OCI-LY3 (cell line): Measurements from ENCODE around the gene SLFN12.

Experiments used
- H2AFZ ChIP-seq: fragments of 200-600, 300-600 bp; shearing (Covaris generic); 2 replicates; pipeline ENCODE4 v1.6.0; 2014; ENCODE audit warnings: antibody characterized with exemption, low read depth, low read length
- H3K27ac ChIP-seq: fragments of 200-600, 300-600 bp; sonication (generic); 2 replicates; pipeline ENCODE4 v1.5.1; 2014; ENCODE audit warnings: mild to moderate bottlenecking, low read length, moderate library complexity, mixed read lengths
- H3K27me3 ChIP-seq: fragments of 200-600, 300-600 bp; sonication (generic); 2 replicates; pipeline ENCODE4 v1.6.1; 2014; ENCODE audit warnings: low read depth, low read length, mixed read lengths
- H3K36me3 ChIP-seq: fragments of 200-600, 300-600 bp; sonication (generic); replicated peaks from 2 replicates; pipeline ENCODE3; 2014; ENCODE audit warnings: low read depth, low read length, mixed read lengths
- H3K4me1 ChIP-seq: fragments of 300-600, 200-600 bp; sonication (generic); 2 replicates; pipeline ENCODE4 v1.6.1; 2014; ENCODE audit warnings: low read length, mixed read lengths
- H3K4me2 ChIP-seq: fragments of 200-600, 300-600 bp; sonication (generic); 2 replicates; pipeline ENCODE4 v1.6.1; 2014; ENCODE audit warnings: low read length, mixed read lengths
- H3K4me3 ChIP-seq: fragments of 300-600, 200-600 bp; sonication (generic); 2 replicates; pipeline ENCODE4 v1.5.1; 2014; ENCODE audit warnings: antibody characterized with exemption, mild to moderate bottlenecking, low read length, moderate library complexity
- H3K79me2 ChIP-seq: fragments of 300-600, 200-600 bp; shearing (Covaris generic); 2 replicates; pipeline ENCODE4 v1.6.1; 2014; ENCODE audit warnings: mild to moderate bottlenecking, low read length, mixed read lengths
- H3K9ac ChIP-seq: fragments of 300-600, 200-600 bp; shearing (Covaris generic); 2 replicates; pipeline ENCODE4 v1.6.0; 2014; ENCODE audit warnings: mild to moderate bottlenecking, low read length, moderate library complexity
- H3K9me3 ChIP-seq: fragments of 200-600, 300-600 bp; shearing (Covaris generic); 2 replicates; pipeline ENCODE4 v1.6.1; 2014; ENCODE audit warnings: low read length, mixed read lengths; ENCODE audit not compliant: insufficient read depth
- H4K20me1 ChIP-seq: fragments of 200-600, 300-600 bp; sonication (generic); 2 replicates; pipeline ENCODE4 v1.6.1; 2016; ENCODE audit warnings: low read length, mixed read lengths; ENCODE audit not compliant: insufficient read depth
- EZH2phosphoT487 ChIP-seq: fragments of 200-600 bp; shearing (Covaris generic); IDR thresholded peaks from 2 replicates; pipeline ENCODE4 v1.6.1; 2018; ENCODE audit warnings: antibody characterized with exemption, mixed run types, low read depth
- TF ChIP-seq, protein P1 (sequence below): fragments of 200-600, 300-600 bp; sonication (generic); IDR thresholded peaks from 2 replicates; pipeline ENCODE4 v1.5.1; 2014; ENCODE audit warnings: antibody characterized with exemption, low read length, low read depth

SLFN12 gene

DNA sequence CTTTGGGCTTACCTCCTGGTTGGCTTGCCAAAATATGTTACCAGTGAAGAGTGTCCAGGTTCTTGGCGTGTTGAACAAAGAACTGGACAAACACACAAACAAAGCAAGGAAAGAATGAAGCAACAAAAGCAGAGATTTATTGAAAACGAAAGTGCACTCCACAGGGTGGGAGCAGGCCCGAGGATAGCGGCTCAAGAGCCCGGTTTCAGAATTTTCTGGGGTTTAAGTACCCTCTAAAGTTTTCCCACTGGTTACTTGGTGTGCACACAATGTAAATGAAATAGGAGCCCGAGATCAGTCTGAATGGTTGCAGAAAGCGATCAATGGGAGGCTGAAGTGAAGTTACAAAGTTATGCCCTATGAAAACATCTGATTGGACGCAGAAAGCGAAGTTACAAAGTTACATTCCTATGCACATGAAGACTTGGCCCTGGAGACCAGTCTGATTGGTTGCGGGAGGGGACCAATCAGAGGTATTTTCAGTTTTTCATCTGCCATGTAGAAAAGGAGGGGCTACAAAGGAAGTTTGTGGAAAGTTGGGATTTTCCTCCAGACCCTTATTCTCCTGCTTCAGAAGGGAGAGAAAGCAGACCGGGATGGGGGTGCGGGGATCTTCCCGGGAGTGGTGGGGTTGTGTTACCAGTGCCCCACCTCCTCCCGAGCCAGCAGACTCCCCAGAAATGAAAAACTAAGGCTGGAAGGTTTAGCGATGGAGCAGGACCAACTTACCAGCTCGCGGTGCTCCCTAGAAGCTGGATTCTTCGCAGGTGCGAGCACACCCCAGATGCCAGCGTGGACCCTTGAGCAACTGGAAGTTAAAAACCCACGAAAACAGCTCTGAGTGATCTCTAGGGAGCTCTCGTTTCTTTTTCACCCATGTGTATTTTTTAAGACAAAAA lies at the start of gene SLFN12:
Gene SLFN12, minus strand, starts transcription at position 325 of the 899 bp plus-strand sequence. CDS start 9,472 bp downstream, outside the sequence.
- no peaks in the 10 kb centered on the region for H3K9me3 ChIP-seq
- no peak within 1 kb of the TSS for H3K4me3 ChIP-seq
- no peak within 1 kb of the TSS for H2AFZ ChIP-seq
- TF ChIP-seq, protein P1, sequence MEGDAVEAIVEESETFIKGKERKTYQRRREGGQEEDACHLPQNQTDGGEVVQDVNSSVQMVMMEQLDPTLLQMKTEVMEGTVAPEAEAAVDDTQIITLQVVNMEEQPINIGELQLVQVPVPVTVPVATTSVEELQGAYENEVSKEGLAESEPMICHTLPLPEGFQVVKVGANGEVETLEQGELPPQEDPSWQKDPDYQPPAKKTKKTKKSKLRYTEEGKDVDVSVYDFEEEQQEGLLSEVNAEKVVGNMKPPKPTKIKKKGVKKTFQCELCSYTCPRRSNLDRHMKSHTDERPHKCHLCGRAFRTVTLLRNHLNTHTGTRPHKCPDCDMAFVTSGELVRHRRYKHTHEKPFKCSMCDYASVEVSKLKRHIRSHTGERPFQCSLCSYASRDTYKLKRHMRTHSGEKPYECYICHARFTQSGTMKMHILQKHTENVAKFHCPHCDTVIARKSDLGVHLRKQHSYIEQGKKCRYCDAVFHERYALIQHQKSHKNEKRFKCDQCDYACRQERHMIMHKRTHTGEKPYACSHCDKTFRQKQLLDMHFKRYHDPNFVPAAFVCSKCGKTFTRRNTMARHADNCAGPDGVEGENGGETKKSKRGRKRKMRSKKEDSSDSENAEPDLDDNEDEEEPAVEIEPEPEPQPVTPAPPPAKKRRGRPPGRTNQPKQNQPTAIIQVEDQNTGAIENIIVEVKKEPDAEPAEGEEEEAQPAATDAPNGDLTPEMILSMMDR: no peak
- TF ChIP-seq EZH2phosphoT487: no peak
- no peaks in the 10 kb centered on the region for H3K36me3 ChIP-seq
- H3K4me2 ChIP-seq: no peak within 1 kb of the TSS
- no peaks in the 10 kb centered on the region for H3K79me2 ChIP-seq
- H3K9ac ChIP-seq: no peak within 1 kb of the TSS
- H3K27ac ChIP-seq: no peak within 1 kb of the TSS
- H4K20me1 ChIP-seq: no peaks in the 10 kb centered on the region
- H3K4me1 ChIP-seq: peaks cover 15% of the 10 kb centered on the region
- H3K27me3 ChIP-seq: no peaks in the 10 kb centered on the region

DNA sequence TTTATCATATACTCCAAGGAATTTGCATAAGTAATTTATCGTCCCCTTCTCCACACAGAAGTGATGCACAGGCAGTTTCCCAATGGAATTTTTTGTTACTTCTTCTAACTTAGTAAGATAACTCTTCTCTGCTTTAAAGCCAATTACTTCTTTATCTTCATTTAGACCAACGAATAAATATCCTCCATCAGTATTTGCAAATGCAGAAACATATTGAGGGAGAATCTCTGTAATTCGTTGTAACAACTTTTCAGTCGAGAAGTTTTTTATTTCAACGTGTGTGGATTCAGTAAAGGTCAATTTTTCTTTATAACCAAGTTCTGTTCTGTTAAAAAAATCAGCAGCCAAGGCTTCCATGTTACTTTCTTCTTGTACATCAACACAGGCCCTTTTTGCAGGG lies 47.0 kb upstream of the SLFN12 start:
- Histone ChIP-seq H3K4me1 (no peaks in the 10 kb centered on the region), H3K27me3 (peaks cover 37% of the 10 kb centered on the region), H3K36me3 (no peaks in the 10 kb centered on the region), H3K4me2 (no peak overlapping the region), H3K9me3 (no peaks in the 10 kb centered on the region), H3K4me3 (no peak overlapping the region), H3K27ac (no peak overlapping the region), H3K9ac (no peak overlapping the region), H4K20me1 (no peaks in the 10 kb centered on the region), H2AFZ (no peak overlapping the region), H3K79me2 (no peaks in the 10 kb centered on the region)
- TF ChIP-seq, protein P1: no peak
- TF ChIP-seq EZH2phosphoT487: no peak

DNA sequence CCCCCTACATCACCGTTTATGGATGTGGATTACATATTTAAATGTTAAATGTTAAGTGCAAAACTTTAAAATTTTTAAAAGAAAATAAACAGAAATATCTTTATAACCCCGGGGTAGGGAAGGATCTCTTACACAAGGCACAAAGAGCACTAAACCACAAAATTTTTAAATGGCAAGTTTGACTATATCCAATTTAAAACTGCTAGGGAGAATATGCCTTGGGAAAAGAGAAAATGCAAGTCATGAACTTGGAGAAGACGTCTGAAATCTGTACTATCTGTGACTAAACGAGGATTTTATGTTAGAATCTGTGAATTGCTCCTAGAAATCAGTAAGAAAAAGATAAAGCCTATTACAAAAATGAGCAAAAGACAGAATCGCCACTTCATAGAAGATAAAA lies 44.9 kb upstream of the SLFN12 start:
- H3K4me1 ChIP-seq: no peaks in the 10 kb centered on the region
- no peaks in the 10 kb centered on the region for H4K20me1 ChIP-seq
- no peaks in the 10 kb centered on the region for H3K9me3 ChIP-seq
- H2AFZ ChIP-seq: no peak overlapping the region
- no peak overlapping the region for H3K4me3 ChIP-seq
- H3K9ac ChIP-seq: no peak overlapping the region
- H3K27ac ChIP-seq: no peak overlapping the region
- no peak for TF ChIP-seq EZH2phosphoT487
- TF ChIP-seq, protein P1: no peak
- no peaks in the 10 kb centered on the region for H3K36me3 ChIP-seq
- H3K27me3 ChIP-seq: peaks cover 37% of the 10 kb centered on the region
- no peaks in the 10 kb centered on the region for H3K79me2 ChIP-seq
- H3K4me2 ChIP-seq: no peak overlapping the region

DNA sequence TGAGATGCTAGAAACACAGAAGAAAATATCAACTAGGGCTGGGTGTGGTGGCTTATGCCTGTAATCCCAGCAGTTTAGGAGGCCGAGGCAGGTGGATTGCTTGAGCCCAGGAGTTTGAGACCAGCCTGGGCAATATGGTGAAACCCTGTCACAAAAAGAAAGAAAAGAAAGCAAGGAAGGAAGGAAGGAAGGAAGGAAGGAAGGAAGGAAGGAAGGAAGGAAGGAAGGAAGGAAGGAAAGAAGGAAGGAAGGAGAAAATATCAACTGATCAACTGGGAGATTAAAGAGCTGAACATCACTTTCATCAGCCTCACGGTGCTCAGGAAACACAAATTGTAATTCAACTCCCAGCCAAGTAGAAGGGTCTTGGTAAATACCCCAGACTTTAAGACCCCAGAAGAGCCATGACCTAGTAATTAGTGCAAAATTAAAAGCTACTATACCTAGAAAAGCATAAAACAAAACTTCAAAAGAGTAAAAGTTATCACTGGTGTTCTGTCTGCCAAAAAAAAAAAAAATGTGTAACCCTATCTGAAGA lies 44.1 kb upstream of the SLFN12 start:
- no peak overlapping the region for H3K27ac ChIP-seq
- H3K4me3 ChIP-seq: no peak overlapping the region
- no peaks in the 10 kb centered on the region for H3K9me3 ChIP-seq
- H3K27me3 ChIP-seq: peaks cover 37% of the 10 kb centered on the region
- TF ChIP-seq EZH2phosphoT487: no peak
- TF ChIP-seq, protein P1: no peak
- H2AFZ ChIP-seq: no peak overlapping the region
- H3K79me2 ChIP-seq: no peaks in the 10 kb centered on the region
- H4K20me1 ChIP-seq: no peaks in the 10 kb centered on the region
- no peak overlapping the region for H3K9ac ChIP-seq
- H3K4me1 ChIP-seq: no peaks in the 10 kb centered on the region
- H3K36me3 ChIP-seq: no peaks in the 10 kb centered on the region
- no peak overlapping the region for H3K4me2 ChIP-seq
